Epithelial cell of prostate (primary cell): ENCODE measurements around the gene PLEKHJ1.

Experiments
- DNase-seq: peaks from one replicate; pipeline ENCODE4 v3.0.0-alpha.2; 2011; ENCODE audit warnings: low read depth, low spot score
- H3K27ac ChIP-seq: fragments of 450-650 bp; 2 replicates; pipeline ENCODE4 v1.5.1; 2017; ENCODE audit warnings: mild to moderate bottlenecking

Gene PLEKHJ1

DNA sequence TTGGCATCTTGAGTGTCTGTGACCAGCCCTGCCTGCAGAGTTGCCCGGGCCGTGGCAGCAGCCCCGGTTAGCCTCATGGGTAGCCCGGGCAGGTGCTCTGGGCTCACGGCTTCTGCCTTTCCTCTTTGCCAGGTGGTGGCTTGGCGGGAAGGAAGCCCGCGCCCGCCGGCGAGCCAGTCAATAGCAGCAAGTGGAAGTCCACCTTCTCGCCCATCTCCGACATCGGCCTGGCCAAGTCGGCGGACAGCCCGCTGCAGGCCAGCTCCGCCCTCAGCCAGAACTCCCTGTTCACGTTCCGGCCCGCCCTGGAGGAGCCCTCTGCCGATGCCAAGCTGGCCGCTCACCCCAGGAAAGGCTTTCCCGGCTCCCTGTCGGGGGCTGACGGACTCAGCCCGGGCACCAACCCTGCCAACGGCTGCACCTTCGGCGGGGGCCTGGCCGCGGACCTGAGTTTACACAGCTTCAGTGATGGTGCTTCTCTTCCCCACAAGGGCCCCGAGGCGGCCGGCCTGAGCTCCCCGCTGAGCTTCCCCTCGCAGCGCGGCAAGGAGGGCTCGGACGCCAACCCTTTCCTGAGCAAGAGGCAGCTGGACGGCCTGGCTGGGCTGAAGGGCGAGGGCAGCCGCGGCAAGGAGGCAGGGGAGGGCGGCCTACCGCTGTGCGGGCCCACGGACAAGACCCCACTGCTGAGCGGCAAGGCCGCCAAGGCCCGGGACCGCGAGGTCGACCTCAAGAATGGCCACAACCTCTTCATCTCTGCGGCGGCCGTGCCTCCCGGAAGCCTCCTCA is 9.9 kb downstream of the PLEKHJ1 start:
- DNase-seq = no peak

GRCh38 chr19:2225415-2226050 is 10.6 kb downstream of the PLEKHJ1 start:
- no peak overlapping the region for H3K27ac ChIP-seq
- DNase-seq = no peak

More for the DNA sequence above, 9.9 kb downstream of the PLEKHJ1 start:
- H3K27ac ChIP-seq = no peak overlapping the region

DNA sequence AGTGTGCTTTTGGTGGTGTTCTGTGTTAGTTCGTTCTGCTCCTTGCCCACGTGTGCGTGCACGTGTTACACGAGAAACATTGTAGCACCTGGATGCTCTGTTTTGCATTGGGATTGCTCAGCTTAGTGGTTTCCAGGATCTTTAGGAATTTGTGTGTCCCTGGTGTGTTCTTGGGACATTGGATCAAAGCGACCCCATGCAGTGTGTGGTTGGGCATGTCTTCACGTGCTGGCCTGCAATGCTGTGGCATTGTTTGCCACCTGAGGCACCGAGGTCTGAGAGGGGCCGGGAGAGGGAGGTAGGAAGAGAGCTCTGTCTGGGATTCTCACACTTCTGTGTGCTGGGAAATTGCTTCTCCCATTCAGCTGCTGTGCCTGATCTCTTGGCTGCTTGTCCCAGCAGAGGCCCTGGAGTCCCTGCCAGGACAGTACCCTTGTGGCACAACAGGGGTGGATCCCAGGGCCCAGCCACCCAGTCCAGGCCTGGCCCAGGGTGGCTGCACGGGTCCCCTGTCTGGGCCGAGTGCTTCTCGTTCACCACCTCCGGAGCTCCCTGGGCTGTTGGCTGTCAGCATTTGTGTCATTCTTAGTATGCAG is 11.3 kb downstream of the PLEKHJ1 start:
- DNase-seq = no peak
- H3K27ac ChIP-seq = no peak overlapping the region

GRCh38 chr19:2223959-2224358 is 12.2 kb downstream of the PLEKHJ1 start:
- H3K27ac ChIP-seq = no peak overlapping the region

GRCh38 chr19:2223391-2223790 is 12.7 kb downstream of the PLEKHJ1 start:
- no peak for DNase-seq
- H3K27ac ChIP-seq = no peak overlapping the region

More at GRCh38 chr19:2223959-2224358, 12.2 kb downstream of the PLEKHJ1 start:
- DNase-seq = no peak

- H3K27ac ChIP-seq = no peak overlapping the region
- DNase-seq = no peak
Observed at GRCh38 chr19:2221918-2222317, 14.2 kb downstream of the PLEKHJ1 start.

GRCh38 chr19:2221250-2221831 is 14.8 kb downstream of the PLEKHJ1 start:
- no peak for DNase-seq
- H3K27ac ChIP-seq = no peak overlapping the region

GRCh38 chr19:2219726-2220125 is 16.4 kb downstream of the PLEKHJ1 start:
- no peak for DNase-seq
- H3K27ac ChIP-seq = no peak overlapping the region

DNA sequence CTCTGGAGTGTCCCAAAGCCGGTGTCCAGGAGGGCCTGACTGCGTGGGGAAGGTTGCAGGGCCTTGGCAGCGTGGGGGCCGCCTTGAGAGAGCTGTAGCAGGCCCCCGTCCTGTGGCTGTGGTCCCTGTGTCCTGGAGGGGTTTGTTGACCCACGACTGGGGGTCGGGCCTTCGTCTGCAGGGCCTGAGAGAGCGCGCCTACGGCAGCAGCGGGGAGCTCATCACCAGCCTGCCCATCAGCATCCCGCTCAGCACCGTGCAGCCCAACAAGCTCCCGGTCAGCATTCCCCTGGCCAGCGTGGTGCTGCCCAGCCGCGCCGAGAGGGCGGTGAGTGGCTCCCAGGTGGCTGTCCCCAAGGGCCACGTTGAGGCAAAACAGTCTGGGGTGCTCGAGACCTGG is 18.5 kb downstream of the PLEKHJ1 start:
- H3K27ac ChIP-seq = no peak overlapping the region
- no peak for DNase-seq

DNA sequence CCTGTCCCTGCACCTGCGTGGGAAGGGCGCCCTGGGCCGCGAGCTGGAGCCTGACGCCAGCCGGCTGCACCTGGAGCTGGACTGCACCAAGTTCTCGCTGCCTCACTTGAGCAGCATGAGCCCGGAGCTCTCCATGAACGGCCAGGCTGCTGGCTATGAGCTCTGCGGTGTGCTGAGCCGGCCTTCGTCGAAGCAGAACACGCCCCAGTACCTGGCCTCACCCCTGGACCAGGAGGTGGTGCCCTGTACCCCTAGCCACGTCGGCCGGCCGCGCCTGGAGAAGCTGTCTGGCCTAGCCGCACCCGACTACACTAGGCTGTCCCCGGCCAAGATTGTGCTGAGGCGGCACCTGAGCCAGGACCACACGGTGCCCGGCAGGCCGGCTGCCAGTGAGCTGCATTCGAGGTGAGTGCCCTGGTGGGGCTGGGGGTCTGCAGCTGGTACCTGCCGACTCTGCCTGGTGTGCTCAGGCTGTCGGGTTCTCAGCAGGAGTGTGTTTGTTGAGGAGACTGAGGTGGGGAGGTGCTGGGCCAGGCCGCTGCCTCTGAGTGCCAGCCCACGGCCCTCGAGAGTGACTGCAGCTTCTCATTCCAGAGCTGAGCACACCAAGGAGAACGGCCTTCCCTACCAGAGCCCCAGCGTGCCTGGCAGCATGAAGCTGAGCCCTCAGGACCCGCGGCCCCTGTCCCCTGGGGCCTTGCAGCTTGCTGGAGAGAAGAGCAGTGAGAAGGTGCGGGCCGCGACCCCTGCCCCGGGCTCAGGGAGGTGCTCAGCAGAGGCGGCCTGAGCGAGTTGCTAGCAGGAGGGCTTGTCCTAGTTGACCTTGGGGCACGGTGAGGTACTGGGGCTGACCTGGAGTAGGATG is 19.5 kb downstream of the PLEKHJ1 start:
- no peak for DNase-seq
- H3K27ac ChIP-seq = no peak overlapping the region

GRCh38 chr19:2215281-2215751 is 20.8 kb downstream of the PLEKHJ1 start:
- no peak overlapping the region for H3K27ac ChIP-seq
- DNase-seq = no peak

GRCh38 chr19:2214251-2214650 is 21.9 kb downstream of the PLEKHJ1 start:
- no peak for DNase-seq
- H3K27ac ChIP-seq = no peak overlapping the region

DNA sequence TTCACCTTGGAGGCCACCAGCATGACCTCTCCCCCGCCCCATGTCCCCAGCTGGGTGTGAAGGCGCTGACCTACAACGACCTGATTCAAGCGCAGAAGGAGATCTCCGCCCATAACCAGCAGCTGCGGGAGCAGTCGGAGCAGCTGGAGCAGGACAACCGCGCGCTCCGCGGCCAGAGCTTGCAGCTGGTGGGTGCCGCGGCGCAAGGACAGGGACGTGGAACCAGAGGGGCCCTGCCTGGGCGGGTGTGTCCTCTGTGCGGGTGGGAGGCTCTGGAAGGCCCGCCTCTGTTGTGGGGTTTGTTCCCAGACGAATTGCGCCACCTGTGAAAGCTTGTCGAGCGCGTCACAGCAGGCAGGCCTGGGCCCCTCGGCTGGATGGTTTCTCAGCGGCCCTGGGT is 22.3 kb downstream of the PLEKHJ1 start:
- H3K27ac ChIP-seq = no peak overlapping the region
- no peak for DNase-seq

- DNase-seq = no peak
- no peak overlapping the region for H3K27ac ChIP-seq
Observed at GRCh38 chr19:2212861-2213711, 23.0 kb downstream of the PLEKHJ1 start.

GRCh38 chr19:2210987-2211740 is 25.0 kb downstream of the PLEKHJ1 start:
- no peak for DNase-seq
- no peak overlapping the region for H3K27ac ChIP-seq

DNA sequence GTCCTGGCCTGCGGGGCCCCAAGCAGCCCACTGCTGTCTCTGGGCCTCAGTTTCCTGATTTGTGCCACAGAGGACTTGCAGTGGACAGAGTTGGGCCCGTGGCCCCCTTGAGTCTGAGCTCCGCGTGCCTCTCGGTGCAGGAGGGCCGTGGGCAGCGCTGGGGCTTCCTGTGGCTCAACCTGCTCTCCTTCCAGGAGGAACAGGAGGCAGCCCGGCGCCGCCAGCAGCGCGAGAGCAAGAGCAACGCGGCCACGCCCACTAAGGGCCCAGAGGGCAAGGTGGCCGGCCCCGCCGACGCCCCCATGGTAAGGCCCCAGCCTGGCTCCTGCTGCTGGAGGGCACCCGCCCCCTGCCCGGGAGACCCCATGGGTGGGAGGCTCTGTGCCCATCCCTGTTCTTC is 25.9 kb downstream of the PLEKHJ1 start:
- no peak for DNase-seq

DNA sequence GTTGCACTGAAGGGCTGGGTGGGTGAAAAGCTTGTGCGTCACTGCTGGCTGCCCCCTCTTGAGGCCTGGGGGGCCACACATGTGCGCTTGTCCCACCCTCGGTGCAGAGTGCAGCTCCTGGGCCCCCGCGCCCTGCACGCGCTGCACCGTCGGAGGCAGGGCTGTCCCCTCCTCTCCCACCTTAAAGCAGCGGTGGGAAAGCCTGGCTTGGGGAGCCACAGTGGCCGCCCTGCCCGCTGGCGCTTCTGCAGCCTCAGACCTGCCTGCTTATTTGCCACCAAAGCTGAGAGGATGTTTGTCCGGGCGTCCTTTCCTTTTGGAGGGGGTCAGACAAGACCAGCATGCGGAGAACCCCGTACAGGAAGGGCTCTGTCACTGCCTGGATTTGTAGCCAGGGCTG is 26.7 kb downstream of the PLEKHJ1 start:
- H3K27ac ChIP-seq = no peak overlapping the region
- DNase-seq = no peak

More for the DNA sequence above, 25.9 kb downstream of the PLEKHJ1 start:
- no peak overlapping the region for H3K27ac ChIP-seq

GRCh38 chr19:2208975-2209374 is 27.2 kb downstream of the PLEKHJ1 start:
- no peak for DNase-seq
- no peak overlapping the region for H3K27ac ChIP-seq
